Uterus (tissue), 2 donors: ENCODE measurements around the gene B3GNT3.

ENCODE experiments used
- CTCF ChIP-seq, 4 experiments: fragments of 200-600 bp in 2 of 4; fragments of 450-650 bp in 2 of 4; sonication (generic) in 2 of 4; IDR thresholded peaks; one replicate each; pipeline ENCODE4 v1.5.1; 2016 to 2019; ENCODE audit warnings: antibody characterized with exemption in 4 of 4, mild to moderate bottlenecking in 2 of 4, moderate library complexity in 1 of 4
- POLR2A ChIP-seq, 2 donors: fragments of 450-650 bp; IDR thresholded peaks; one replicate each; pipeline ENCODE4 v1.6.1; 2016; ENCODE audit warnings: antibody characterized with exemption in 2 of 2, mild to moderate bottlenecking in 1 of 2, moderate library complexity in 1 of 2

GRCh38 chr19:17762505-17763229 lies 32.3 kb upstream of the B3GNT3 start:
- TF ChIP-seq CTCF (IDR thresholded peaks at IDR 0.05), result no peak
- no peak for TF ChIP-seq POLR2A (IDR thresholded peaks at IDR 0.05)
